ENCODE results near the gene CCDC27.

The CCDC27 gene

GRCh38 chr1:3735688-3736087 lies 16.6 kb upstream of the CCDC27 start:
- Mint-ChIP-seq H3K9me3 (no peaks in the 10 kb centered on the region), H3K27me3 (ENCODE audit: low read depth, poor library complexity) (peaks cover 2% of the 10 kb centered on the region), H3K4me3 (no peak overlapping the region), H3K27ac (peak overlapping the region; percentile 88), H3K36me3 (ENCODE audit: low read depth) (peaks cover 12% of the 10 kb centered on the region), H3K4me1 (peaks cover 37% of the 10 kb centered on the region)
- no peak for TF ChIP-seq CTCF (IDR thresholded peaks at IDR 0.05)
- no peak for DNase-seq

GRCh38 chr1:3736131-3736561 lies 16.1 kb upstream of the CCDC27 start:
- no peak for DNase-seq
- TF ChIP-seq CTCF (IDR thresholded peaks at IDR 0.05) = no peak
- Mint-ChIP-seq H3K27ac (peak overlapping the region; percentile 88), H3K4me3 (no peak overlapping the region), H3K4me1 (peaks cover 37% of the 10 kb centered on the region), H3K27me3 (ENCODE audit: low read depth, poor library complexity) (no peaks in the 10 kb centered on the region), H3K9me3 (no peaks in the 10 kb centered on the region), H3K36me3 (ENCODE audit: low read depth) (peaks cover 13% of the 10 kb centered on the region)

GRCh38 chr1:3736708-3737107 lies 15.5 kb upstream of the CCDC27 start:
- no peaks in the 10 kb centered on the region for H3K27me3 Mint-ChIP-seq (ENCODE audit: low read depth, poor library complexity)
- no peaks in the 10 kb centered on the region for H3K9me3 Mint-ChIP-seq
- H3K4me3 Mint-ChIP-seq = no peak overlapping the region
- H3K4me1 Mint-ChIP-seq = peaks cover 33% of the 10 kb centered on the region
- TF ChIP-seq CTCF (IDR thresholded peaks at IDR 0.05) = no peak
- H3K27ac Mint-ChIP-seq = peak overlapping the region; percentile 94
- peaks cover 19% of the 10 kb centered on the region for H3K36me3 Mint-ChIP-seq (ENCODE audit: low read depth)
- DNase-seq = no peak

- H3K36me3 Mint-ChIP-seq (ENCODE audit: low read depth) = peaks cover 26% of the 10 kb centered on the region
- no peak overlapping the region for H3K27ac Mint-ChIP-seq
- no peak for DNase-seq
- TF ChIP-seq CTCF (IDR thresholded peaks at IDR 0.05) = no peak
- H3K9me3 Mint-ChIP-seq = no peaks in the 10 kb centered on the region
- peaks cover 11% of the 10 kb centered on the region for H3K4me1 Mint-ChIP-seq
- H3K4me3 Mint-ChIP-seq = no peak overlapping the region
- no peaks in the 10 kb centered on the region for H3K27me3 Mint-ChIP-seq (ENCODE audit: low read depth, poor library complexity)
These were observed 13.3 kb upstream of the CCDC27 start for GRCh38 chr1:3738943-3739342.

GRCh38 chr1:3740042-3740441 lies 12.2 kb upstream of the CCDC27 start:
- no peak for DNase-seq
- Mint-ChIP-seq H3K9me3 (no peaks in the 10 kb centered on the region), H3K27ac (no peak overlapping the region), H3K27me3 (ENCODE audit: low read depth, poor library complexity) (no peaks in the 10 kb centered on the region), H3K4me3 (no peak overlapping the region), H3K4me1 (peaks cover 17% of the 10 kb centered on the region), H3K36me3 (ENCODE audit: low read depth) (peaks cover 26% of the 10 kb centered on the region)
- TF ChIP-seq CTCF (IDR thresholded peaks at IDR 0.05) = no peak

GRCh38 chr1:3740752-3741151 lies 11.5 kb upstream of the CCDC27 start:
- H3K4me3 Mint-ChIP-seq = no peak overlapping the region
- no peaks in the 10 kb centered on the region for H3K27me3 Mint-ChIP-seq (ENCODE audit: low read depth, poor library complexity)
- no peak for TF ChIP-seq CTCF (IDR thresholded peaks at IDR 0.05)
- H3K27ac Mint-ChIP-seq = no peak overlapping the region
- H3K4me1 Mint-ChIP-seq = peaks cover 23% of the 10 kb centered on the region
- DNase-seq = no peak
- H3K9me3 Mint-ChIP-seq = no peaks in the 10 kb centered on the region
- H3K36me3 Mint-ChIP-seq (ENCODE audit: low read depth) = peaks cover 31% of the 10 kb centered on the region

Measured in nephron progenitor cell (in vitro differentiated cells).